HFFc6 (cell line): ENCODE results near the gene U2AF2. TPM values are rescaled to one million over a fixed set of nuclear protein-coding genes. Genes with fewer than 3 reads are reported as not detected.

Experiments used
- DNase-seq: peaks from one replicate; pipeline ENCODE4 v3.0.0-alpha.2; 2018
- H3K27ac Mint-ChIP-seq: 2 replicates; pipeline ENCODE4 v1.8.0; 2020; ENCODE audit warnings: mild to moderate bottlenecking, mixed read lengths
- H3K27me3 Mint-ChIP-seq: 2 replicates; pipeline ENCODE4 v1.8.0; 2021; ENCODE audit warnings: mild to moderate bottlenecking, moderate library complexity, mixed read lengths; ENCODE audit not compliant: insufficient read depth
- H3K36me3 Mint-ChIP-seq: 2 replicates; pipeline ENCODE4 v1.8.0; 2021; ENCODE audit warnings: low read depth, mixed read lengths
- H3K4me1 Mint-ChIP-seq: 2 replicates; pipeline ENCODE4 v1.8.0; 2020; ENCODE audit warnings: low read depth, mixed read lengths
- H3K4me3 Mint-ChIP-seq: 2 replicates; pipeline ENCODE4 v1.8.0; 2020; ENCODE audit warnings: mild to moderate bottlenecking, moderate library complexity, mixed read lengths
- H3K9me3 Mint-ChIP-seq: 2 replicates; pipeline ENCODE4 v1.8.0; 2020; ENCODE audit warnings: mild to moderate bottlenecking, mixed read lengths
- CTCF ChIP-seq: fragments of 200-600 bp; sonication (generic); IDR thresholded peaks from 2 replicates; pipeline ENCODE4 v1.5.0; 2021; ENCODE audit warnings: antibody characterized with exemption, mild to moderate bottlenecking
- total RNA-seq, 6 experiments: library from RNA; stranded (reverse); fragmentation: NEBNext Ultra II Directional; extraction: Animal tissue kit (Norgen Biotek cat#: 25700); gene quantifications; 2 replicates in 1 of 6; 3 replicates in 5 of 6; pipeline ENCODE4 v1.2.3, GENCODE V29; 2021

Gene U2AF2
- total RNA-seq, 6 experiments from 2014 or later: 212 to 241 (median 226) TPM

DNA sequence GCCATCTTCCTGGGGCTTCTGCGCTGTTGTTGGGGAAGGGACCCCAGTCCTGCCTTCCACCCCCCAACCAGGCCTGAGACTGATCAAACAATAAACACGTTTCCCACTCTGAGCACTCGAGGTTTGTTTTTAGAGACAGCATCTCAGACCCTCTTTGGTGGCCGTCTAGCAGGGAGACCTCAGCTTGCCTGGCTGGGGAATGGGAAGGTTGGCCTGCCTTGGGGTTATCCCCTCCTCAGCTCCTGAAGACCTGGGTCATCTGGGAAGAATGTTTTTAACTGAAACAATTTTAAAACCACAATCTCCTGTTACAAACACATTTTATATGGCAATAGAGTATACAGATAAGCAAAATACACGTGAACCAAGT, 9.3 kb upstream of the U2AF2 start:
- DNase-seq: no peak
- H3K27me3 Mint-ChIP-seq: peaks cover 6% of the 10 kb centered on the region
- H3K27ac Mint-ChIP-seq: peak overlapping the region; percentile 52
- H3K9me3 Mint-ChIP-seq: no peaks in the 10 kb centered on the region
- peaks cover 35% of the 10 kb centered on the region for H3K4me1 Mint-ChIP-seq
- H3K36me3 Mint-ChIP-seq: peaks cover 14% of the 10 kb centered on the region
- H3K4me3 Mint-ChIP-seq: peak overlapping the region; percentile 42
- TF ChIP-seq CTCF: no peak

DNA sequence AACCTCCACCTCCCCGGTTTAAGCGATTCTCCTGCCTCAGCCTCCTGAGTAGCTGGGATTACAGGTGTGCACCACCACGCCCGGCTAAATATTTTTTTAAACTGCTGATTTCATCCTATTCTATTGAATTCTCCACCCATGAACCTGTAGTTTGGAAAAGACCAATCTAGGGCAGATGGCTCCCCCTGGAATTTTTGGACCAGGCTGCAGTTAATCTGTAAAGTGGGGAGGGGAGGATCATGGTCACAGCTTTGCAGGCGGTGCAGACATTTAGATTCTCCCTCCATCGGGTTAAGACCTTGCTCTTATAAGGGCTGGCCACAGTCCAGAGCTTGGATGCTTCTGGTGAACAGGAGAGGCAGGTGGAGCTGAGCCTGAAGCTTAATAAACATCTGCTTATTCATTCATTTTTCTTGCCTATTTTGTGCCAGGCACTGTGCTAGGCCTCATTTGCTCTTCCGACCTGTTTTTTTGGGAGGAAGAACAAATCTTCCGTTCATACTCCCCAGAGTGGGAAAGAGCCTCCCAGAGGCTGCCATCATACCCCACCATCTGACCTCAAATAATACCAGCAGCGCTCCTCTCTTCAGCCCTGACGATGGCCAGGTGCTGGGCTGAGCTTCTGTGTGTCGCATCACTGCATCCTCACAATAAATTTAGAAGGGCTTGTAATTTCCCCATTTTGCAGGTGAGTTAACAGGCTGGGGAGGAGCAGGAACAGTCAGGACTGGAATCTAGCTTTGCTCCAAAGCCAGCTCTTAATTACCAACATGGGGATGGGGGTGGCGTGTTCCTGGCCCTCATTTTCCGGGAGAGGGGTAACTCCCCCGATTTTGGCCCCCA, 7.7 kb upstream of the U2AF2 start:
- Mint-ChIP-seq H3K4me1 (peaks cover 29% of the 10 kb centered on the region), H3K4me3 (peak overlapping the region; percentile 84), H3K27ac (peak overlapping the region; percentile 69), H3K36me3 (peaks cover 14% of the 10 kb centered on the region), H3K27me3 (peaks cover 5% of the 10 kb centered on the region), H3K9me3 (no peaks in the 10 kb centered on the region)
- DNase-seq: no peak
- TF ChIP-seq CTCF: peak; percentile 23; the same call in 1 of the 2 replicates

- peaks cover 25% of the 10 kb centered on the region for H3K4me1 Mint-ChIP-seq
- no peak for TF ChIP-seq CTCF
- H3K27ac Mint-ChIP-seq: peak within 1 kb of the TSS; percentile 69
- H3K4me3 Mint-ChIP-seq: peak within 1 kb of the TSS; percentile 85
- DNase-seq: peak; percentile 24
- peaks cover 5% of the 10 kb centered on the region for H3K27me3 Mint-ChIP-seq
- H3K9me3 Mint-ChIP-seq: no peaks in the 10 kb centered on the region
- H3K36me3 Mint-ChIP-seq: peaks cover 13% of the 10 kb centered on the region
Measured at GRCh38 chr19:55647732-55648584, 6.9 kb upstream of the U2AF2 start, which contains the start of gene CCDC106. CCDC106 (plus strand) TSS chr19:55648212; CDS start chr19:55649047, 835 bp downstream.

- H3K9me3 Mint-ChIP-seq: no peaks in the 10 kb centered on the region
- DNase-seq: no peak
- H3K36me3 Mint-ChIP-seq: peaks cover 7% of the 10 kb centered on the region; the same call in 1 of the 2 replicates
- H3K4me3 Mint-ChIP-seq: peak overlapping the region; percentile 85
- peak overlapping the region; percentile 57; the same call in 1 of the 2 replicates for H3K27ac Mint-ChIP-seq
- H3K4me1 Mint-ChIP-seq: peaks cover 18% of the 10 kb centered on the region
- H3K27me3 Mint-ChIP-seq: peaks cover 1% of the 10 kb centered on the region
- no peak for TF ChIP-seq CTCF
Measured at GRCh38 chr19:55648585-55649267, 6.1 kb upstream of the U2AF2 start.
